ENCODE results near the gene USP28.
"Not testable (repeated sequence)": the region's sequence is repeated elsewhere in the genome, so short reads cannot be mapped to it uniquely, and the experiment has no call there.

USP28 gene

DNA sequence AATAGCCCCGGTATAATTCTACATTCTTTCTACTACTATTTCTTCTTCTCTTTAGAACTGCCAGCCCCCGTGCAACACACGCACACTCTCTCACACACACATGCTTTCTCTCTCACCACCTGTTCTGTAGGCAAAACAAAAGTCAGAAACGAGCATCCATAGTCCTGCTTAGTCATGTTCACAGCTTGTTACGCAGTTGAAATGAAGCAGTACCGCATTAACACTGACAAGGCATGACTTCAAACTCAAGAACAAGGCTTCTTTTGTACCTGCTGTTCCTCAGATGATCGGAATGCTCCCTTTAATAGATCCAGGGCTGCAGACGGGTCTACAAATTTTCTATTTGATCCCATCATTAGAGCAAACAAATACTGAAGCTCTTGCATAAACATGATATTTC, 42.2 kb downstream of the USP28 start:
- no peak for DNase-seq

DNA sequence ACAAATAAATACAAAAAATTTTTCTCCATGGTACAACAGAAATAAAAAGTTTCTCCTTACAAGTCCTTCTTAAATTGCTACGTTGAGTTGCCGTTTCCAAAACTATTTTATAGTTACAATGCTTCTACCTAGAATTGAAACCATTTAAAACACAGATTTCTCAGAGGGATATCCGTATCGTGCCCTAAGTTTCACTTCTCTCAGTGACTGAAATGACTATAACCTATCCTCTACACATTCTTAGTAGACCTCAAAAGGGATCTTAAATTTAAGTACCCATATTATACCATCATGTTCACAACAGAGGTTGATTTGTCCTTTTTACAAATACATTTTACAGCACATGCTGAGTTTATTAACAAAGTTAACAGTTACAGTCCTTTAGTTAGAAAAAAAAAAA, 44.1 kb downstream of the USP28 start:
- no peak for DNase-seq

DNA sequence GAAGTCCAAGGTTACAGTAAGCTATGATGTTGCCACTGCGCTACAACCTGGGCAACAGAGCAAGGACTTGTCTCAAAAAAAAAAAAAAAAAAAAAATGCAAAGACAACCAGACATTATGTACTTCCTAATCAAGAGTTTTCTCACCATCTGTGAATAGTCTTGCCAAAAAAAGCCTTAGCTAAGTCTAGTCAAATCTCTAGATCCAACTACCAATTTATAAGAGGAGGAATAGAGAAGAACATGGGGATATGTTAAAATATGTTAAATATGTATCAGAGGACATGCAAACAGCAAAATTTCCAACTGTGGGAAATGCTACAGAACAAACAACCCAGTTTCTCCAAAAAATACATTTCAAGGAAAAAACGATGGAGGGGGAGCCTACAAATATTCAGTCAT, 45.6 kb downstream of the USP28 start:
- DNase-seq: no peak

DNA sequence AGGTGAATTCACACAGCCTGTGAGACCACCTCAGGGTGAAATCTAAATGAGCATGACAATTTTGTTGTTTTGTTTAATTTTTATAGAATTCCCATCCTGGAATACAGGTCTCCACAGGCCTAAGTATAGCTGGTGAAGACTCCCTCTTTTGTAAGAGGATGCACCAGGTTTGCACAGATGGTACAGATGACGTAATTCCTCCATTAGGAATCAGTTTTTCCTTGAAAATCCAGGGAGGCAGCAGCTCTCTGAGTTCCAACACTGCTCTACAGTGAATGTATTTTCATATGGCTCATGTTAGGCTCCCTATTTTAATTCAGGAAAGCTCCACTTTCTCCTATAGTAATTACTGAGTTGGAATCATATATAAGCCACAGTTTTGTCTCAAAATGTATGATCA, 47.2 kb downstream of the USP28 start:
- DNase-seq: no peak

DNA sequence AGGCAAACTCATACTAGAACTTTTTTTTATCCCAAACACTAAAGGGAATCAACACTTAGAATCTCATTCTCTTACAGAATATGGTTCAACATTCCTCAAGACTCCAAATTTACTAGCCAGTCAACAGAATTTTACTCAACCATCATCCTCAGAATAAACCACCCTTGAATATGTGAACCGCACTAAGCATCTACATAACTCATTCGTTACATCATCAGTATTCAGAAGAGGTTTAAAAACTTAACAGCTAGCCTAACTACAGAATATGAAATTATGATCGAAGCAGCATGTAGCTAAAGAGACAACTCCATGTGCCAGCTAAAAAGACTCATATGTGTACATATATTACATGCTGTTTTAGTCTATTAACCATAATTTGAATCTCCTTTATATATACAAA, 47.9 kb downstream of the USP28 start:
- no peak for DNase-seq

DNA sequence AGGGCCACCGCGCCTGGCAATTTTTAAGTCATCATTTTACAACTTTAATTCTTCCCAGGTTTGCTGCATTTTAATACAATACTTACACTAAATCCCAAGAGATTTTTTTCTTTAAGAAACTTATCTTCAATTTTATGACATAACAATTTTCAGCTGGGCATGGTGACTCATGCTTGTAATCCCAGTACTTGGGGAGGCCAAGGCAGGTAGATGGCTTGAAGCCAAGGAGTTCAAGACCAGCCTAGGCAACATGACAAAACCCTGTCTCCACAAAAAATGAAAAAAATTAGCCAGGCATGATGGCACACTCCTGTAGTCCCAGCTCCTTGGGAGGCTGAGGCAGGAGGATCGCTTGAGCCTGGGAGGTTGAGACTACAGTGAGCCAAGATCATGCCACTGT, 56.9 kb downstream of the USP28 start:
- no peak for DNase-seq

DNA sequence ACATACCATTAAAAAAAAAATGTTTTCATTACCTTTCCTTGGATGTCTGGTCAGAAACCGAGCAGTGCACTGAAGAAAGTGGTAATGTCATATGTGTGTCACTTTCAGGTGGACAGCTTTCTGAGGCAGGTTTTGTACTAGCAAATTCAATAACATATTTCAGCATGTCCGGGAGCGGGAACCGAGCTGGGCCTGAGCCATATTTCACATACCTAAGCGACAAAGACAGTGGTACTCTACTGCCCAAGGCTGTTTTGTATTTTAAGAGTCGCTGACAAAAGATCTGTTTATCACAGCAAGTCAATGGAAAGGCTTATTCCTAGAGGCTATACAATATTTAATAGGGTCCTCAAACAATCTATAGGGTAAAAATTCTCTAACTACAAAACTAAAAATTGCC, 57.7 kb downstream of the USP28 start:
- DNase-seq: no peak

DNA sequence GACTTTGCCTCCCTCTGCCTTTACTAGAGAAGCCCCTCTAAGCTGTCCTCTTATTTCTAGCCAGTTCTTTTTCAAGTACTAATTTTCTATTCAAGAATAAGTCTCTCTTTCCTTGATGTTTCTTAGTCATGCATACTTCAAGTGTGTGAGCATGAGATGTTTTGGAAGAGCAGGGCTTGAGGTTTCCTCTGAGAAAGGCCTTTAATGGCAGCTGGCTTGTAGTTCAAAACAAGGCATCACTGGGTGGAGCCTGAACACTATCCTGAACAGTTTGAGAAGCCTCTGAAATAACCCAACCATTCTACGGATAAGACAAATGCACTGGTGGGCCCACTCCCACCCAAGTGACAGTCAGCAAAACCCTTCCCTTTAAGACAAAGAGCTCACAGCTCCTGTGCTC, 58.2 kb downstream of the USP28 start:
- DNase-seq: no peak

DNA sequence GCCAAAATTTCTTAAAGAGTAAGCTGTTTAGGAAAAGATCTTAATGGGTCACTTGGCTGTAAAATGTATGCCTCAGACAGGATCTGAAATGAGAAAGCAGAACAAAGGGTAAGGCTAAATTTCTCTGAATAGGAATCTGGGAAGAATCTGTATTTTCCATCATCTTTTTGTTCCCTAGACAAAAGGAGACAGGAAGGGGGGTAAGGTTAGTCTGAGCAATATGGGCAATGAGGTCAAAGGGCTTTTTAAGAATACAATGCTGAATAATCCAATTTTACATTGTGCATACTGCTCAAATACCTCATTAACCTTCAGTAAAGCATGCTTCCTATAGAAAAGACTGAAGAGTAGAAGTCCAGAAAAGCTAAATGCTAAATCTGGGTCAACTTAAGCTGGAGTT, 61.2 kb downstream of the USP28 start:
- no peak for DNase-seq

DNA sequence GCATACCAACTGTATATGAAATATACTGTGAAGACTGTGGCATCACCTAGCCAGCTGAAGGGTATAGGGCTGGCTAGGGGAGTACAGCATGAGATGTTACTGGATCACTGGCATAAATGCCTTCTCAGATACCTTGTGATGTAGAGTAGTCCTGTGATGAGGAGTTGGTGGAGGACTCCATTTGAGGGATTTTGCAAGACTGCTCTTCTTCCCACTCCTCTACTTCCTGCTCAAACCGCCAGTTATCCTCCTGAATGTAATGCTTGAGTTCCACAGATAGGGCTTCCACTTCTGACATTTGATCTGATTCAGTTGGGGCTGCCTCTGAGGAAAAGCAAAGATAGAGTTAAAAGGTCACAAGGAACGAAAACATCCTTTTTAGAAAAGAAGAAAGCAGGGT, 66.4 kb downstream of the USP28 start:
- no peak for DNase-seq

DNA sequence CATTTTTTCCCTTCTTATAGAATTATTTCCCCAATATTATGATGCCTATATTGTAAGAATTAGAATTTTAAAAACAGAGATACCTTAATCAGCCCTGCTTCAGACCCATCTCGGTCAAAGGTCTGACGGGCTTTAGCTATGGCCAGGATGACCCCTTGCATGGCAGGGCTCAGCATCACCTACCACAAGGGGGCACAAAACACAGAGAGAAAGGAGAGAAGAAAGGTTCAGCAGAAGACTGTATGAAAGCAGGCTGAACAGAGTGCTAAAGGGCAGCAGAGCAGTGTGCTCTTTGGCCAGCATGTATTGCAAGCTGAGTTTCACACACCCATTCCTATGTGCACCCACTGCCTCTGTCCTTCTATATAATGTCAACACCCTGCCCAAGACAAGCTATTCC, 69.0 kb downstream of the USP28 start:
- DNase-seq: no peak

DNA sequence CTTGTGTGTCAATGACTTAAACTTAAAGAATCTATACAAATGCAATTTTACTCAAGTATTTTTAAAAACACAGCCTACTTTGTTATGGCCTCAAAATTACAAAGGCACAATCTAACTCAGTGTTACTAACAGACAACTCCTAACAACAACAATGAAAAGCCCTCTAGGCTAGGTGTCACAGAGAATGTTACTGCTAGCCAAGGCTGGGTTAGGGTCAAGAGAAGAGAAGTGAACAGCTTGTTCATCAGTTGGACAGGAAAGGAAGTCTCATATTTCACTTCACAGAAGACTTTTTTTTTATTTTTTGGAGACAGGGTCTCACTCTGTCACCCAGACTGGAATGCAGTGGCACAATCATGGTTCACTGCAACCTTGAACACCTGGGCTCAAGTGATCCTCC, 69.7 kb downstream of the USP28 start:
- DNase-seq: no peak

DNA sequence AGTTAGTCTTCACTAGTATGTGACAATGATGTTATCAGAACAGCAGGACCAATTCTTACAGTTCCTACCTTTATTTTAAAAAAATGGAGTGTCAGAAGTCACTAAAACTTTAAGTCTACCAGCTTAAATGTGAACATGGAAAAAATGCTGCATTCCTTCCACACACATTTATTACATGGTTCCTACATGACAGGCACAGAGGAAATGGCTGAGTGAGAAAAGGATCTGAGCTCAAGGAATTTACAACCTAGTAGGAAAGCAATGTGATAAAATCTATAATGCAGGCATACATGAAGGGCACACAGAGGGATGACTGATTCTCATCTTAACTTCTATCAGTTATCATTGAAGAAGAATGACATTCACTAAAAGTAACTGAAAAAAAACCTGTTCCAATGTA, 72.8 kb downstream of the USP28 start:
- no peak for DNase-seq

DNA sequence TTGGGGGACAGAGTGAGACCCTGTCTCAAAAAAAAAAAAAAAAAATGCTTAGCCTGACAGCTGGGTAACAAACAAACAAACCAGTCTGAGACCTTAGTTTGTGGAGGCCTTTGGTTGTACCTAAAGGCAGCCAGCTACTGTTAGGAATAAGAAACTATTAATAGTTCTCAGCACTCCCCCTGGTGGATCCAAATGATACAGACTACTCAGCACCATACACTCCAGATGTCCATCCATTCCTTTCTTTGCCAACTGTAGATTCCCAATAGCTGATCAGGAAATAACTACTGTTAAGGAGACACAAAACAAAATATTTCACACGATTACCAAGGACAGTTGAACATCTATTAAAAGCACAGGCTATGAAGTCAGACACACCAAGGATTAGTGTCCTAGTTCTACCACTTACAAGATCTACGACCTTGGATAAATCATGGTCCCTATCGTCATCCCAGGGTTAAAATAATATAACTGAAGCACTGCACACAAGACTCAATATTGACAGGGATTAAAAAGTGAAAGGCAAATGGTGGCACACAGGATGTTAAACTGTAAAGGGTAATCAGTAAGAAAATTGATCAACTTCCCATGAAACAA, 78.6 kb downstream of the USP28 start:
- no peak for DNase-seq

DNA sequence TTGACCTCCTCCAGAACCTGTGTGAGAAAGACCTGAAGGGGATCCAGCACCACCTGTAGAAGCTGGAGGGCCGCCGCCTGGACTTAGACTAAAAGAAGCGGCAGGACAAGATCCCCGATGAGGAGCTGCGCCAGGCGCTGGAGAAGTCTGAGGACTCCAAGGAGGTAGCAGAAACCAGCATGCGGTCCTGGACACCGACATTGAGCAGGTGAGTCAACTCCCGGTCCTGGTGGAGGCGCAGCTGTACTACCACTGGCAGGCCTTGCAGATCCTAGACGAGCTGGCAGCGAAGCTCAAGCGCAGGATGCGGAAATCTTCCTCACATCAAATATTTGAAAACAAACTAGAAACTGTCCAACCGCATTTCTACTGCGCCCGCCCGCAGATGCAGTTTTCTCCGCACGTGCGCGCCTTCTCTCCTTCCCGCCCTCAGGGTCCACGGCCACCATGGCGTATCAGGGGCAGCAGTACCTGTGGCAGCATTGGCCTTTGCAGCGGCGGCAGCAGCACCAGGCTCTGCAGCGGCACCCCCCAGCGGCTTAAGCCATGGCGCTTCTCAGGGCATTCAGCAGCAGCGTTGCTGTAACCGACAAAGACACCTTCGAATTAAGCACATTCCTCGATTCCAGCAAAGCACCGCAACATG, 85.6 kb downstream of the USP28 start:
- DNase-seq: no peak

DNA sequence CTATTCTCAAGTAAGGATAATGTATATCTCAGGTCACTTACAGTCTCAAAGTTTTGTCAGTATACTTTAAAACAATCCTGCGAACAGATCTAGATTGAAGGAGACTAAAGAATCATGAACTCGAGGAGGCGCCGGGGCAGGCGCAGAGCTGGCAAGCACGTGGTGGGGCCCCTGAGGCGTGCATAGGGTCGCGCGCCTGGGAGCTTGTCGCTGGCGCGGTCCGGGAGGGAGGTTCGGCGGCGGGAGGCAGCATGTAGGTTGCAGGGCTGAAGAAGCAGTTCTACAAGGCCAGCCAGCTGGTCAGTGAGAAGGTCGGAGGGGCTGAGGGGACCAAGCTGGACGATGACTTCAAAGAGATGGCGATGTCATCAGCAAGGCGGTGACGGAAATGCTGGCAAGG, 86.4 kb downstream of the USP28 start:
- DNase-seq: not testable (repeated sequence)

DNA sequence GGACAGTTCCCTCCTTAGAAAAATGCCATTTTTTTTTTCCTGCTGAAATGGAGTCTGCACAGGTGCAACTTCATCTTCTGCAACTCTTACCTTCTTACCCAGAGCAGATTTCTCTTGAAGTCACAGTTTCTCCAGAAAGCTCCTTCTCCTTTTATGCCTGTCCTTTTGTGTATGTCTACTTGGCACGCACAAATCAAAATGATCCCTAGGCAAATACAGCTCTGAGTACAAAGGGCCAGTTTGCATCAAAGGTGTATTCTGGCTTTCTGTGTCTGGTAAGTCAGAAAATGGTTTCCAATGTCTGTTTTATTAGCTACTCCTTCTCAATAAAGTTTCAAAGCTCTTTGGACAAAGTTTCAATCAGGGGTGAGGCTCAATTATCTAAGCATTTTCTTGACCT, 93.2 kb downstream of the USP28 start:
- no peak for DNase-seq

DNA sequence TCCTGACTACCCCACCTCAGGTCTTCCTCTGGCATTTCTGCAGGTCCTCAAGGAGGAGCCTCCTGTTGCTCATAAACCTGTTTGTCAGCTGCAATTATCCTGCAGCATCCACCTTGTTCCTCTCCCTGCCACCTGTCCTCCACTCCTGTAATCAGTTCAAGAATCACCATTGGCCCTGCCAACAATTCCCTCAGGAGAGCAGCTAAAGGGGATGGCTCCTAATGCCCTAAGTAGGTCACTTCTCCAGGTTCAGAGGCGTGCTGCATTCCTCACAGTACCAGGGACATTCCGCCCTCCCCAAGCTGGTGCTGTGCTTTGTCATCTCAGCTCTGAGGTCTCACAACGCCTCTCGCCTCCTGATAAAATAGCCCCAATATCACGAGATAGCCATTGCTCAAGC, 93.7 kb downstream of the USP28 start:
- DNase-seq: no peak

DNA sequence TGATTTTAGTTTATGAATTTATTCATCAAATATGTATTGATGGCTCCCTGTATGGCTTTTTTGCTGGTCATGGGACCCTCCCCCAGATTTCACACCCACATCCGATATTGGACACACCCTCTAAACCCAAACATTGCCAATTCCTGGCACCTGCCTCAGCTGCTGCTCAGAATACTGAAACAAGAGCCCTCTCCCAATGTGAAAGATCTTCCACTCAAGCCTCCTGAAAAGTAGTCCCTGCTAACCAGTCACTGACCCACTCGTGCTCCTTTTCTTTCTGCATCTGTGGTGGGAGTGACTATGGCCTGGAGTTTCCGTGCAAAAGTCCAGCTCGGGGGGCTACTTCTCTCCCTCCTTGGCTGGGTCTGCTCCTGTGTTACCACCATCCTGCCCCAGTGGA, 95.9 kb downstream of the USP28 start, which contains the start of gene CLDN25:
TSS of gene CLDN25 (plus strand) at position 301 of the 400 bp plus-strand sequence. CDS start at position 301, 0 bp downstream.
- DNase-seq: no peak

DNA sequence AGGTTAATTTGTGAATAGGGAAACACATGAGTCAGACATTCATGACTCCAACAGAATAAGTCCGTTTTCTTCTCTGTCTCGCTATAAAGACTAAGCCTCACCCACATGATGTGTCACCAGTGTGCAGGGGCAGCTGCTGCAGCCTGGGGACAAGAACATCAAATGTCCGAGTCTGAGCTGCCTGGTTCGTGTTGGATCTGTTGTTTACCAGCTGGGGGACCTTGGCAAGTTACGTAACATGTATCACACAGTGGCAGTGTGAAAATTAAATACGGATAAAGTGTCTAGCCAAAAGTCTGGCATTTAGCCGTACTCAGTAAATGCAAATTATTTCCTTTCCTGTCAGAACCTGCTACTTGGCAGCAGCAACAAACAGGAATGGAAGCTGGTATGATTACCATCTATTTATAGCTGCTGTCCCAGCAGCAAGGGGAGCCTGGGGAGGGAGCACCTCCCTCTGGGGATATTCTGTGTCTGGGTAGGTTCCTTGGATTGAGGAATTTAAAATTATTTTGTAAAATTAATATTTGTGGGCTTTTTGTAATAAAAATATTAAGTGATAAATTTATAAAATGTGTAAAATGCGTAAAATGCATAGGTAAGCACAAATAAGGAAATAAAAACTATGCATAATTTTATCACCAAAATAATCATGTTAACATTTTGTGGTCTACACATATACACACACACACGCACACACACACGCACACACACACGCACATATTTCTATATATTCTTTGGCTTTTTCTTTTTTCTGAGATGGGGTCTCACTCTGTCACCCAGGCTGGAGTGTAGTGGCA, 97.1 kb downstream of the USP28 start:
- DNase-seq: no peak

DNA sequence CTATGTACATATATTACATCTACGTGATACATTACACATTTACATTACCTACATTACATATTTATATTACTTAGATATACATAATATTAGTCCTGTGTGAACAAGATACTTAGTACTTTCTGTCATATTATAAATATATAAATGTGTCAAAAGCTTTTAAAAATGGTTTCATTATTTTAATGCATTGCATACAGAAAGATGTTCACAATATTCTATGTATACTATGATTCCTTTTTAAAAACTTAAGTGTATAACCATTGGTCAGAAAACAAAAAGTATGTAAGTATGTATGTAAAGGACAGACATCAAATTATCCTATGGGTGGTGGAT, 101.2 kb downstream of the USP28 start:
- no peak for DNase-seq

DNA sequence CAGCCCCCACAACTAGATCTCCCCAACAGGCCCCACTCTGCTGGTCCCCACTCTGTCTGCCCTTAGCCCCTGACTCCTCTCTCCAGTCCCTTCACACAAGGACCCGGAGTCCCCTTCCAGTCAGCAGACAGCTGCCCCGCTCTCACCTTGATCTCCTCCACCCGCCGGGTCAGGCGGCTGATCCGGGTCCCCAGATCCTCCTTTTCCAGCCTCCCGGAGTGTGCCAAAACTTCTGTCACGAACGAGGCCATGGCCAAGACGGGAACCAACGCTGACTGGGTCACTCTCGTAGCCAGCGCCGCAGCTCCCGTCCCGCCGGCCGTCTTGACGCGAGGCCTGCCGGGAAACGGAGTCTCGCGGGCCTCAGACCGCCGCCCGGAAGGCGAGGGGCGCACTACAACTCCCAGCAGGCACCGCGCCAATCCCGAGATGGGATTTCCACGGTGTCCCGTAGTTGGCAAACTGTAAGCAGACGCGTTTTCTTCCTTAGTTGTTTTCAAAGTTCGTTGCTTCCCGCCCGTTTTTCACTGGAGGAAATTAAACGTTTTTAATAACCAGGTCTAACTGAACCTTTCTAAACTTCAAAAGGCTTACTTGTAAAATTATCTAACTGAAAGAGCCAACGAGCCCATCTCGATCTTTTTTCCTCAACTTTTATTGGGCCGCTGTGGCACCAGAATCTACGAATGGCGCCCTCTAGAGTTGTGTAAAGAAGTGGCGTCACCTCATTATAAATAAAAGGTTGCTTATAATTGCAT, 101.8 kb downstream of the USP28 start, which contains the start of gene ZW10:
TSS of gene ZW10 (minus strand) at position 277 of the 758 bp plus-strand sequence. CDS start at position 251, 26 bp downstream.
- peak; percentile 94 for DNase-seq

DNA sequence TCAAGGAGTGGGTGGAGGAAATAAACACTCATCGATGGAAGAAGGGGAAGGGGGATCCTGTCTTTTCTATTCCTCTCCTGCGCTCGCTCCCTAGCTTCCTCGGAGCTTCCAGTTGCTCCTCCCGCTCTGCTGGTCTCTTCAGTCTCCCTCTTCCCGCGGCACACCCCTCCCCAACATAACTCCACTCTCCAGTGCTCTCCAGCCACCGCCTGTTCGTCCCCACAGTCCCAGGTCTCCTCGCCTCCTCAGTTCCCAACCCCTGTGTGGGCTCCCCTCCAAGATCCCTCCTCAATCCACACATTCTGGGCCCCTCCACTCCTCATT, 102.3 kb downstream of the USP28 start:
- DNase-seq: no peak

DNA sequence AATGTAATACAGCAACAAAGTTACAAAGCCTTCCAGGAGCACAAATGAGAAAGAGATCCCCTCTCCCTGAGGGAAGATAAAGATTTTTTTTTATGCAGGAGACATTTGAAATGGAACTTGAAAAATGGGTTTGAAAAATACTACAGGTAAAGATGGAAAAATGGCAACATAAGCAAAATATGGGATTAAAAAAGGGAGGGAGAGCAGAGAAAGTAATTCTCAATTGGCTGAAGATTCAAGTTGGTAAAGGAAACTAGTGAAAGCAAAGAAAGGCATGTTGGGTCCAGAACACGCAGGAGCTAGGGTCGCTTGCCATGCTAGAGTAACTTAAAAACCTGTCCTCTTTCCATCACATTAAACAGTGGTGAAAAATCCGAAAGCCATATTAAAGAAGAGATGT, 103.4 kb downstream of the USP28 start:
- no peak for DNase-seq

Data from activated CD8-positive, alpha-beta memory T cell treated with anti-CD3 and anti-CD28 coated beads for 24 hours (primary cell).